Endothelial cell of umbilical vein (primary cell): ENCODE results near the gene RARS1. TPM values are rescaled to one million over a fixed set of nuclear protein-coding genes. Genes with fewer than 3 reads are reported as not detected.

ENCODE experiments used
- BruUV-seq: library from RNA; stranded (reverse); fragments of 400-500 nt; replicated peaks from 2 replicates; lab custom pipeline; 2021; lab: Mats Ljungman, UMichigan
- CTCF ChIA-PET: fragments of 300-600, 350-600 bp; sonication (Branson Sonifier 250); formaldehyde crosslinking; loops from one replicate; lab custom pipeline; 2021; ENCODE audit warnings: antibody characterized with exemption, inconsistent platforms; lab: Charles Lee
- POLR2A ChIA-PET: fragments of 300-600, 350-600 bp; sonication (Branson Sonifier 250); formaldehyde crosslinking; loops from one replicate; lab custom pipeline; 2021; ENCODE audit warnings: antibody characterized with exemption, inconsistent platforms; lab: Charles Lee
- DNase-seq: peaks from one replicate; pipeline ENCODE4 v3.0.0-alpha.2; 2011; ENCODE audit warnings: low read depth, low spot score
- FAIRE-seq: peaks from 2 replicates; lab custom pipeline; 2011; peaks lifted over from hg19 to GRCh38; lab: Jason Lieb, UNC
- H2AFZ ChIP-seq: 2 replicates; pipeline ENCODE4 v1.6.0; 2012; ENCODE audit warnings: low read depth, low read length, control low read depth, inconsistent platforms
- H3K27ac ChIP-seq: 2 replicates; pipeline ENCODE4 v1.5.1; 2011; ENCODE audit warnings: low read depth, mild to moderate bottlenecking, control low read depth, low read length, moderate library complexity; ENCODE audit not compliant: insufficient read depth
- H3K27me3 ChIP-seq, 2 experiments: 2 replicates each; pipeline versions ENCODE4 v1.6.0 to v1.6.1; 2011; ENCODE audit warnings: low read length in 2 of 2, mixed read lengths in 1 of 2; ENCODE audit not compliant: control insufficient read depth in 2 of 2, insufficient read depth in 2 of 2
- H3K36me3 ChIP-seq, 2 experiments: 2 replicates in 1 of 2; 3 replicates in 1 of 2; pipeline ENCODE4 v1.5.1; 2011; ENCODE audit warnings: low read length in 2 of 2, mild to moderate bottlenecking in 1 of 2, moderate library complexity in 1 of 2; ENCODE audit not compliant: control insufficient read depth in 2 of 2, insufficient read depth in 2 of 2; ENCODE audit errors: extremely low read depth in 1 of 2
- H3K4me1 ChIP-seq: 3 replicates; pipeline ENCODE4 v1.5.1; 2011; ENCODE audit warnings: mild to moderate bottlenecking, low read length; ENCODE audit not compliant: control insufficient read depth, insufficient read depth; ENCODE audit errors: extremely low read depth
- H3K4me2 ChIP-seq: 2 replicates; pipeline ENCODE4 v1.6.1; 2011; ENCODE audit warnings: low read length, control low read depth, mixed read lengths; ENCODE audit not compliant: insufficient read depth
- H3K4me3 ChIP-seq, 3 experiments: fragments of 200-600 bp in 1 of 3; sonication (generic), shearing (Covaris generic) in 1 of 3; replicated peaks in 1 of 3; 2 replicates each; pipeline ENCODE4 v1.5.1; 2011 to 2016; ENCODE audit warnings: control low read depth in 3 of 3, low read length in 3 of 3, mild to moderate bottlenecking in 2 of 3, inconsistent platforms in 1 of 3, low read depth in 1 of 3, moderate library complexity in 1 of 3; ENCODE audit not compliant: insufficient read depth in 1 of 3
- H3K79me2 ChIP-seq: 2 replicates; pipeline ENCODE4 v1.6.0; 2012; ENCODE audit warnings: low read length, inconsistent platforms; ENCODE audit not compliant: control insufficient read depth, insufficient read depth
- H3K9ac ChIP-seq: replicated peaks from 2 replicates; pipeline ENCODE3; 2011; ENCODE audit warnings: low read length, control low read depth; ENCODE audit not compliant: insufficient read depth; ENCODE audit errors: extremely low read depth
- H3K9me1 ChIP-seq: replicated peaks from 3 replicates; pipeline ENCODE4 v1.6.0; 2011; ENCODE audit warnings: mild to moderate bottlenecking, low read length; ENCODE audit not compliant: control insufficient read depth, insufficient read depth; ENCODE audit errors: extremely low read depth
- H3K9me3 ChIP-seq: replicated peaks from 2 replicates; pipeline ENCODE4 v1.5.1; 2012; ENCODE audit warnings: low read length, inconsistent platforms; ENCODE audit not compliant: control insufficient read depth, insufficient read depth
- H4K20me1 ChIP-seq: replicated peaks from 2 replicates; pipeline ENCODE3; 2011; ENCODE audit warnings: mild to moderate bottlenecking, low read length; ENCODE audit not compliant: control insufficient read depth, insufficient read depth; ENCODE audit errors: extremely low read depth
- CTCF ChIP-seq, 2 donors: IDR thresholded peaks; 1 replicate in 1 of 2; 2 replicates in 1 of 2; pipeline ENCODE4 v1.5.1; 2011; ENCODE audit warnings: low read length in 2 of 2, mild to moderate bottlenecking in 2 of 2, moderate library complexity in 2 of 2, control low read depth in 1 of 2, inconsistent platforms in 1 of 2, low read depth in 1 of 2; ENCODE audit not compliant: insufficient read depth in 1 of 2; ENCODE audit errors: extremely low read depth in 1 of 2
- EZH2 ChIP-seq: IDR thresholded peaks from 2 replicates; pipeline ENCODE4 v1.6.1; 2012; ENCODE audit warnings: borderline replicate concordance, low read depth, mild to moderate bottlenecking, moderate library complexity, low read length, inconsistent platforms; ENCODE audit not compliant: severe bottlenecking
- GATA2 ChIP-seq: IDR thresholded peaks from 2 replicates; pipeline ENCODE4 v1.7.0; 2011; ENCODE audit warnings: low read depth, mild to moderate bottlenecking, moderate library complexity, mixed read lengths, low read length; ENCODE audit not compliant: insufficient read length, insufficient read depth
- POLR2A ChIP-seq: IDR thresholded peaks from 2 replicates; pipeline ENCODE4 v1.6.1; 2012; ENCODE audit warnings: low read depth, mild to moderate bottlenecking, control low read depth, low read length
- dilution Hi-C: fragments of 300-500 bp; cut with MboI; formaldehyde crosslinking; loops from one replicate; pipeline ENCODE4 v1.15.0; 2019; ENCODE audit warnings: low sequenced_read_pairs; ENCODE audit not compliant: extremely low pct_ligation_motif_present
- intact Hi-C: fragments of 100-400 bp; cut with micrococcal nuclease; formaldehyde crosslinking; loops from one replicate; pipeline ENCODE4 v1.10.0; 2022
- polyA plus RNA-seq, 4 experiments: library from polyadenylated mRNA; depleted of rRNA in 3 of 4; stranded (reverse) in 3 of 4; unstranded in 1 of 4; fragments of >200 nt; gene quantifications; 2 replicates each; pipeline versions ENCODE4 v1.2.1 to v1.2.3, GENCODE V29; 2011 to 2012; ENCODE audit warnings: missing spikeins in 1 of 4
- total RNA-seq: library from RNA; stranded (reverse); gene quantifications from 2 replicates; pipeline ENCODE4 v1.2.3, GENCODE V29; 2021

Gene RARS1
- total and polyA plus RNA-seq, 2 donors (not counting 3 experiments of a cell fraction or from before 2014, with no cell fraction given): 28.0 to 104 TPM

GRCh38 chr5:168469816-168470215 lies 16.5 kb upstream of the RARS1 start:
- Histone ChIP-seq H3K27ac (no peak overlapping the region), H3K27me3 (peaks cover 0 to 2% of the 10 kb centered on the region in 2 experiments), H3K9ac (no peak overlapping the region), H4K20me1 (no peaks in the 10 kb centered on the region), H2AFZ (no peak overlapping the region), H3K36me3 (no peaks in the 10 kb centered on the region), H3K4me1 (no peaks in the 10 kb centered on the region), H3K9me3 (no peaks in the 10 kb centered on the region), H3K9me1 (no peaks in the 10 kb centered on the region), H3K79me2 (no peaks in the 10 kb centered on the region), H3K4me2 (no peak overlapping the region), H3K4me3 (no peak overlapping the region)
- no peak for DNase-seq
- TF ChIP-seq CTCF (IDR thresholded peaks at IDR 0.05; ENCODE audit: extremely low read depth in 1 of 2, insufficient read depth in 1 of 2, low read depth in 1 of 2, low read length in 2 of 2): no peak
- ChIA-PET POLR2A (no interaction called here), CTCF (no interaction called here)
- dilution Hi-C loops: no loop called here
- intact Hi-C loops: no loop called here
- no TSS peak for BruUV-seq
- no peak for FAIRE-seq

GRCh38 chr5:168471785-168472184 lies 14.5 kb upstream of the RARS1 start:
- FAIRE-seq (no peak), DNase-seq (no peak)
- Histone ChIP-seq H3K9me3 (no peaks in the 10 kb centered on the region), H3K4me1 (no peaks in the 10 kb centered on the region), H4K20me1 (no peaks in the 10 kb centered on the region), H3K4me3 (no peak overlapping the region), H3K9me1 (no peaks in the 10 kb centered on the region), H3K27me3 (peaks cover 0 to 2% of the 10 kb centered on the region in 2 experiments), H3K4me2 (no peak overlapping the region), H2AFZ (no peak overlapping the region), H3K36me3 (no peaks in the 10 kb centered on the region), H3K27ac (no peak overlapping the region), H3K9ac (no peak overlapping the region), H3K79me2 (no peaks in the 10 kb centered on the region)
- POLR2A ChIA-PET: no interaction called here
- no TSS peak for BruUV-seq
- intact Hi-C loops (no loop called here), dilution Hi-C loops (no loop called here)
- no peak for TF ChIP-seq EZH2
- no peak for TF ChIP-seq POLR2A
- TF ChIP-seq GATA2: no peak
- CTCF ChIA-PET: no interaction called here
